HG03457 (cell line): ENCODE measurements around the gene COL19A1.

Experiments
- ATAC-seq: cut with Tn5 transposase; IDR thresholded peaks from one replicate; pipeline ENCODE4 v1.9.1; 2021; ENCODE audit warnings: moderate number of reproducible peaks; ENCODE audit not compliant: unreplicated experiment

Gene COL19A1

DNA sequence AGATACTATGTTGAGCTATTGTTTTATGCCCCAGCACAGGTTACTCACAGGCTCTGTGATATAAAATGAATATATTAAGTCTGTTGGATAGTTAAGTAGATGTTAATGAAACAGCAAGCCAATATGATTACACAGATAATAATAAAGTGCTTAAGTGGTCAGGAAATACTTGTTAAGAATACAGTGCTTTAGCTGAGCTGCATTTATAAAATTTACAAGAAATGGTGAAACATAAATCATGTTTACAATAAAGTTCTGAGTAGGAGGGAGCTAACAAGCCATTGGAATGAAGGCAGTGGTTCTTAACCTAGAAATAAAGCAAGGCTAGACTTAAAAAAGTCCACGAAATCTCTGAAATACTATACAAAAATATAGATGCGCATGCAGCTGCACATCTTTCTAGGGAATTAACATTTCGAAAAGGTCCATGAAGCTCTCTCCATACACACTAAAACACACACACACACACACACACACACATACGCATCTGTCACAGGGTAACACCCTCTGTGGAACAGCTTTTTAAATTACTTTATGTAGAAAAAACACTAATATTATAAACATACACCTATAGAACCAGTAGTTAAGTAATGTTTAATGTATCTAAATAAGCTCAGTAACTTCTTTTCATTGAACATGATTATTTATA lies 349.2 kb downstream of the COL19A1 start:
- ATAC-seq = no peak

DNA sequence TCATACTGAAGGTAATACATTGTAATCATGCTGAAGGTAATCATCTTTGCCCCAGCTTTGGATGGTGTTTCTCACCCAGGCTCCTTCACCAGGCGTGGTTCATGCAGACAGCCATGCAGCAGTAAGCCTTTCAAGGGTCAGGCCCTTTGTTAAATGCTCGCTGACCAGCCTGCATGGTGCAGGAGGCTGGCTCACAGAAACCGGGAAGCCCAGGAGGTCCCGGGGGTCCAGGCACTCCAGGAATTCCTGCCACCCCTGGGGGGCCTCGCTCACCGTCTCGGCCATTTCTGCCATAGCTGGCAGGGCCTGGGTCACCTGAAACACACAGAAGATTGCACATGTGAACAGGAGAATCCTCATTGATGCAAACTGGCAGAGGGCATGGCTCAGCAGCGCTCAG lies 350.4 kb downstream of the COL19A1 start:
- no peak for ATAC-seq

GRCh38 chr6:70219943-70220613 lies 353.7 kb downstream of the COL19A1 start:
- ATAC-seq = no peak

GRCh38 chr6:70221025-70221714 lies 354.8 kb downstream of the COL19A1 start:
- ATAC-seq = no peak

- ATAC-seq = no peak
These were observed 355.5 kb downstream of the COL19A1 start for GRCh38 chr6:70221715-70222438.

DNA sequence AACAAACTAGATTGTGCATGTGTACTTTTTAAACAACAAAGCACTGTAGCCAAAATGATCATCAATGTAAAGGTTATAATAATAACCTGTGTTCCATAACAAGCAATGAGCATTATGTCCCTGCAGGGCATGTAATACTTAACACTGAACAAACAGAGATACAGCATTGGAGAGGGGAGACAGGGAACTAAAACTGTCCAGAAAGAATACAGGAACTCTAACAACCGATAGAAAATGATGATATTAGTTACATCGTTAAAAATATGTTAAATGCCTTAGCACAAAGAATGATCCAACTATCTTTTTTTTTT lies 356.0 kb downstream of the COL19A1 start:
- ATAC-seq = no peak

DNA sequence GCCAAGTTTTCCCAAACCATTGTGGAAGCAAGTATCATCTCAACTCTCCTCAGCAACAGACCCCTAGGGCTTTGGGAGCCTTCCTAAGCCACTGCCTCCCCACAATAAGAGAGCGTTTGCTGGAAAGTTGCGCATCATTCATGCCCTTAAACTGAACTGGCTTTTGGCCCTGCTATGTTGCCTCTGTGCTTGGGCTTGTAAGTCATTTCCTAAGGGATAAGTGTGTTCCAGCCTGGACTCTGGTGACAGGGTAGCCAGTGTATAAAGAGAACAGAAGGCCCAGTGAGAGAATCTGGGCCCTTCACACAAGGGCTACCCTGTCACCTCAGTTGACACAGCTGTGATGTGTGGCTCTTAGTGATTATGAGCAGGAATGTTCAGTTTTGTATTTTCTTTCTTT lies 358.7 kb downstream of the COL19A1 start:
- ATAC-seq = no peak

DNA sequence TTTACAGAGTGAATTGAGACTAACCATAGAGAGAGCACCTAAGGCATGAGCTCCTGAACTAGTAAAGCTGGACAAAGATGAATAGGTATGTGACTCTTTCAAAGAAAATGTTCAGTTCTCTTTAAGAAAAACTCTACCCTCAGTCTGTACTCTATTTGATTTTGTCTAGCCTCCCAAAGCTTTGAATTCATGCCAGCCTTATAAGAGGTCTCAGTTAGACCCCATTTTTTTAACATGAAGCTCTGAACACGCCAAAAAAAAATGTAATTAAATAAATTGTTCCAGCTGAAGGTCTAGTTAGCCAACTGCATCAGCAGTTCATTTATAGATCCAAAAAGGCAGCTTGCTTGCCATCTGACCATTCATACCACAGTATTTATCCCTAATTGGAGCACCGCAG lies 365.0 kb downstream of the COL19A1 start:
- ATAC-seq = no peak

DNA sequence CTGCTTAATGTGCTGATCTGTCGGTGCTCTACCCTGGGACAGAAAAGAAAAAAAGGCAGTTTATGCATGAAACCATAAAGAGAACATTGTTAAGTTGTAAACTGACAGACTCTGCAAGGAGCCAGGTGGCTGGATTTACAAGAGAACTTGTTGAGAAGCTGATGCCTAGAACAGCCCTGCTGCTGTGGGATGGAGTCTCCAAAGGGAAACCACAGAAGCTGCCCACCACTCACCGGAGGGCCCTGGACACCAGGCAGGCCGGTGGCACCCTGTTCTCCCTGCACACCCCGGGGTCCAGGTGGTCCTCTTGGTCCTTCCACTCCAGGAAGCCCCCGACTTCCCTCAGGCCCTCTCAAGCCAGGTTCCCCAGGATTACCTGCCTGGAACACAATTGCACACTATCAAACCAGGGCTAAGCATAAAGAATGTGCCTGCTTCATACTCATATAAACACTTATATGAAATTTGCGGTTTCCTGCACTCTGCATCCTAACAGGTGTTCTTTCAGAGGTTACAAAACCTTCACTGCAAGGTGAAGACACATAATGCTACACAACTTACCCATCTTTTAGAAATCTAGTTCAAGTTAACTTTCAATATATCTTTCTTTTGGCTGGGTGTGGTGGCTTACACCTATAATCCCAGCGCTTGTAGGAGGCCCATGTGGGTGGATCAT lies 368.3 kb downstream of the COL19A1 start:
- ATAC-seq = no peak

DNA sequence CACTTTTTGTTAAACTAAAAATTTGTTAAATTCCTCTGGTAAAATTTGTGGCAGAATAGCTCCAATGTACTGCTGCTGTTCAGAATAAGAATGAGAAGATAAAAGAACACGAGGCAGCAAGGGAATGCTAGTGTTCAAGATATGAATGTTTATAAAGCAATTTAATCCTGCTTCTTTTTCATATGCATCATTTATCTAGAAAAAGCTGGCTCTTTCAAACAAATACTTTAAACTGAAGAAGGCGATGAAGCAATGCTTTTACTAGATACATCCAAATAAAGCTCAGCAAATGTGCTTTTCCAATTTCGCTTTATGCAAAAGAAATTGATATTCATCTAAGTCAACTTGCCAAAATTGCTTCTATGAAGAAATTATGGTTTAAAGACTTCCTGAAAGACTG lies 370.0 kb downstream of the COL19A1 start:
- no peak for ATAC-seq

- ATAC-seq = no peak
These were observed 374.7 kb downstream of the COL19A1 start for GRCh38 chr6:70241031-70241430.

GRCh38 chr6:70241991-70242420 lies 375.6 kb downstream of the COL19A1 start:
- no peak for ATAC-seq

DNA sequence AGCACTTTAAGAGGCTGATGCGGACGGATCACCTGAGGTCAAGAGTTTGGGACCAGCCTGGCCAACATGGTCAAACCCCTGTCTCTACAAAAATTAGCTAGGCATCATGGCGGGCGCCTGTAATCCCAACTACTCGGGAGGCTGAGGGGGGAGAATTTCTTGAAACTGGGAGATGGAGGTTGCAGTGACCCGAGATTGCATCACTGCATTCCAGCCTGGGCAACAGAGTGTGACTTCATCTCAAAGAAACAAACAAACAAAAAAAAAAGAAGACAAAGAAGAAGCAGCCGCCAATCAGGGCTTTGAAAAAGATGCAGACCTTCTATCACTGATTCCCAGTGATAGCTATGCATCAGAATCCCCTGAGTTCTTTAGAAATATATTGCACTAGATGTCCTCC lies 379.8 kb downstream of the COL19A1 start:
- ATAC-seq = no peak

- ATAC-seq = no peak
These were observed 386.2 kb downstream of the COL19A1 start for GRCh38 chr6:70252604-70253003.

GRCh38 chr6:70253923-70254322 lies 387.6 kb downstream of the COL19A1 start:
- no peak for ATAC-seq

GRCh38 chr6:70254784-70255183 lies 388.4 kb downstream of the COL19A1 start:
- ATAC-seq = no peak

GRCh38 chr6:70257768-70258273 lies 391.5 kb downstream of the COL19A1 start:
- ATAC-seq = no peak

DNA sequence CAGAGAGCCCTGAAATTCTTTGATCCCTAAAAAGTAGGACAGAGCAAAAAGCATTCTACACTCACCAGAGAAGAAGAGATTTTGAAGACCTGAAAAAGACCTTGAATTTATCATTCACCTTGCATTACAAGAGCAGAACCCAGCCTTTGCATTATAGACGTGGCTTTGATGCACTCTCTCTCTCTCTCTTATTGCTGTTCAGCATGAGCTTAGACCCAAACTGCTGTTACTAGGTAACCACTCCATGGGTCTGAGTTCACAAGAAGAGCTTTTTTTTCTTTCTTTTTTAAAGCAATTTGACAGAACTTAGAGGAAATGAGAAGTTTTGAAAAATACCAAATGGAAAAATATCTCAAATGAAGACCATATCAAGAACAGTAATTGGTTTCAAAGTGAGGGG lies 392.1 kb downstream of the COL19A1 start:
- ATAC-seq = no peak
